ENCODE measurements around the gene POLR2I.

- no peak for TF ChIP-seq CTCF (IDR thresholded peaks at IDR 0.05)
- TF ChIP-seq EZH2 (IDR thresholded peaks at IDR 0.05): no peak
- no peak for TF ChIP-seq EZH2phosphoT487 (IDR thresholded peaks at IDR 0.05)
Measured at GRCh38 chr19:36153126-36153525, 38.5 kb upstream of the POLR2I start.
